ENCODE measurements around the gene SMAD6. TPM values are rescaled to one million over a fixed set of nuclear protein-coding genes. Genes with fewer than 3 reads are reported as not detected.
A peak's percentile ranks its signal among the peaks of the same experiment; 100 is the strongest.

Gene SMAD6
- total and polyA plus RNA-seq, 10 of the 15 experiments (the other 5 are each of a cell fraction or from before 2014, with no cell fraction given), result under 0.01 to 0.10 (median 0.03) TPM; not detected in 7

DNA sequence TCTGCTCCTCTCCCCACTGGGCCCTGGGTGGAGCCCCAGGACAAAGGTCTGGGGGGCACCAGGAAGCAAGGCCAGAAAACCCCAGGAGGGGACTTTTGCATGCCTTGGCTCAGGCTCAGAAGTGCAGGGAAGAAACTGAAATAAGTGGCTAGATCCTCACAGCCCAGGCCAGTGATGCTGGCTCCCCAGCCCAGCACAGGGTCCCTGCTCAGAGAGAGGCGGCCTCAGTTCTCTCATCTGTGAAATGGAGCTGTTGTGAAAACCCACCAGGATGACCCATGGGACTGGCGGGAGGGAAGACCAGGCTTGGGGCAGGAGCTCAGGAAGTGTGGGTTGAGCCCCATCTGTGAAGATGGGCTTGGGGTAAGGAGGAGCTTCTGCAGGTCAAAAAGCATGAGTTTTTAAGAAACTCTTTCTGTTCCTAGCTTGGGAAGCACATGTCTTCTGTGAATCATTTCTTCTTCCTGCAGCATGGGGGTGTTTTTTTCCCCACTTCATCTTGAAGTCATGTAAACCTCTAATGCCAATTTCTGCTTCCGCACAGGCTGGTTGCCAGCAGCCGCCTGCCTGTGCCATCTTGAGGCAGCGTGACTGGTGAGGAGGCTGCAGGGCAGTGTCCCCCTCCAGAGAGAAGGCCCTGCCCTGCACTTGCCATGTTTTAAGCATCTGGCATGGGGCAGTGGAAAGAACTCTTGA, 118.6 kb downstream of the SMAD6 start:
- BruUV-seq (replicated peaks), result no TSS peak
- no peak overlapping the region for H2AFZ ChIP-seq (ENCODE audit: control insufficient read depth, low read depth, low read length)
- ATAC-seq, result peak; percentile 37
- no peaks in the 10 kb centered on the region for H4K20me1 ChIP-seq (ENCODE audit: control insufficient read depth, insufficient read depth)
- DNase-seq (ENCODE audit: low read depth, low spot score), result no peak
- no peak overlapping the region for H3K4me2 ChIP-seq (ENCODE audit: control insufficient read depth, insufficient read depth)
- no peaks in the 10 kb centered on the region for H3K4me1 ChIP-seq (ENCODE audit: control insufficient read depth, insufficient read depth, low read length)
- ChIA-PET POLR2A (no interaction called here), RAD21 (ENCODE audit: unreplicated experiment) (interaction anchor here (0.7 kb wide), 1 partner anchor 31 kb away, joined by 3 read pairs; no protein-coding TSS in a partner anchor), SMC1A (ENCODE audit: uncharacterized antibody, unreplicated experiment) (no interaction called here), CTCF (interaction anchor here (0.7 to 1.3 kb wide), 2 partner anchors 11 to 31 kb away, joined by 3 to 4 read pairs; no protein-coding TSS in a partner anchor)
- H3K27me3 ChIP-seq (replicated peaks in 1 of 2; ENCODE audit: control insufficient read depth in 2 of 2, insufficient read depth in 2 of 2, low read length in 1 of 2), result no peaks in the 10 kb centered on the region
- H3K9ac ChIP-seq (ENCODE audit: control insufficient read depth, insufficient read depth, low read length), result no peak overlapping the region
- H3K9me3 ChIP-seq (replicated peaks; ENCODE audit: control insufficient read depth, insufficient read depth, low read length), result no peaks in the 10 kb centered on the region
- no peak for TF ChIP-seq HCFC1 (IDR thresholded peaks at IDR 0.05; ENCODE audit: low read length)
- TF ChIP-seq, protein P1, sequence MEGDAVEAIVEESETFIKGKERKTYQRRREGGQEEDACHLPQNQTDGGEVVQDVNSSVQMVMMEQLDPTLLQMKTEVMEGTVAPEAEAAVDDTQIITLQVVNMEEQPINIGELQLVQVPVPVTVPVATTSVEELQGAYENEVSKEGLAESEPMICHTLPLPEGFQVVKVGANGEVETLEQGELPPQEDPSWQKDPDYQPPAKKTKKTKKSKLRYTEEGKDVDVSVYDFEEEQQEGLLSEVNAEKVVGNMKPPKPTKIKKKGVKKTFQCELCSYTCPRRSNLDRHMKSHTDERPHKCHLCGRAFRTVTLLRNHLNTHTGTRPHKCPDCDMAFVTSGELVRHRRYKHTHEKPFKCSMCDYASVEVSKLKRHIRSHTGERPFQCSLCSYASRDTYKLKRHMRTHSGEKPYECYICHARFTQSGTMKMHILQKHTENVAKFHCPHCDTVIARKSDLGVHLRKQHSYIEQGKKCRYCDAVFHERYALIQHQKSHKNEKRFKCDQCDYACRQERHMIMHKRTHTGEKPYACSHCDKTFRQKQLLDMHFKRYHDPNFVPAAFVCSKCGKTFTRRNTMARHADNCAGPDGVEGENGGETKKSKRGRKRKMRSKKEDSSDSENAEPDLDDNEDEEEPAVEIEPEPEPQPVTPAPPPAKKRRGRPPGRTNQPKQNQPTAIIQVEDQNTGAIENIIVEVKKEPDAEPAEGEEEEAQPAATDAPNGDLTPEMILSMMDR (IDR thresholded peaks at IDR 0.05 in 2 of 3, conservative IDR thresholded peaks at IDR 0.05 in 1 of 3; ENCODE audit: control insufficient read depth in 2 of 3, extremely low read depth in 1 of 3, insufficient read depth in 1 of 3, low read depth in 3 of 3, low read length in 3 of 3), result peak in 1 of 3 experiments; percentile 13; a peak in 1 of 6 replicates
- no peaks in the 10 kb centered on the region for H3K79me2 ChIP-seq (ENCODE audit: control insufficient read depth, insufficient read depth, low read length)
- no peak for FAIRE-seq
- intact Hi-C loops (cut with micrococcal nuclease; ENCODE audit: unreplicated experiment) (no loop called here), in situ Hi-C loops (cut with MboI) (no loop called here)
- no peak overlapping the region for H3K27ac ChIP-seq (ENCODE audit: control insufficient read depth, insufficient read depth)
- no peak overlapping the region for H3K4me3 ChIP-seq
- WGBS (ENCODE audit: insufficient coverage, insufficient replicate concordance, low lambda C conversion rate, missing lambda C conversion rate), result 23% methylated on average over 5 of the region's 5 CpGs
- H3K36me3 ChIP-seq (ENCODE audit: control insufficient read depth in 2 of 2, insufficient read depth in 2 of 2, low read length in 1 of 2), result no peaks in the 10 kb centered on the region

DNA sequence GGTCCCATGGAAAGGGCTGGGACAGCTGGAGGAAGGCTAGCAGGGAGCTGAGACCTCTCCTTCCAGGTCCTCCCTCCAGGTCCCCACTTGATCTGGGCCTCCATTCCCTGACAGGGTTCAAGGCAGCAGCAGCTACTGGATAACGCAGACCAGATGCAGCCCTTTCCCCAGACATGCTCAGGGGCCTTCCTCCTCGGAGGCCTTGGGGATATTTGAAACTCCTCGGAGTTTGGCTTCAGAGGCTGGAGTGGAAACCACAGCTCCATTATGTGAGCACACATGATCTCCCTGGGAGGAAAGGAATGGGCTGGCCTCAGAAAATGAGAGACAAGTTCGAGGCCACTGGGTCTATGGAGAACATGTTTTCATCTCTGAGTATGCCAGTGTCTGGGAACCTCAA, 119.3 kb downstream of the SMAD6 start:
- in situ Hi-C loops (cut with MboI), result no loop called here
- WGBS (ENCODE audit: insufficient coverage, insufficient replicate concordance, low lambda C conversion rate, missing lambda C conversion rate), result 10% methylated on average over 4 of the region's 4 CpGs
- no peaks in the 10 kb centered on the region for H3K36me3 ChIP-seq (ENCODE audit: control insufficient read depth in 2 of 2, insufficient read depth in 2 of 2, low read length in 1 of 2)
- DNase-seq (ENCODE audit: low read depth, low spot score), result no peak
- H3K9ac ChIP-seq (ENCODE audit: control insufficient read depth, insufficient read depth, low read length), result no peak overlapping the region
- H3K4me1 ChIP-seq (ENCODE audit: control insufficient read depth, insufficient read depth, low read length), result no peaks in the 10 kb centered on the region
- ATAC-seq, result no peak
- H3K9me3 ChIP-seq (replicated peaks; ENCODE audit: control insufficient read depth, insufficient read depth, low read length), result no peaks in the 10 kb centered on the region
- FAIRE-seq, result no peak
- intact Hi-C loops (cut with micrococcal nuclease; ENCODE audit: unreplicated experiment), result no loop called here
- H3K4me2 ChIP-seq (ENCODE audit: control insufficient read depth, insufficient read depth), result no peak overlapping the region
- no peaks in the 10 kb centered on the region; a peak in 1 of 4 replicates for H3K27me3 ChIP-seq (replicated peaks in 1 of 2; ENCODE audit: control insufficient read depth in 2 of 2, insufficient read depth in 2 of 2, low read length in 1 of 2)
- TF ChIP-seq SUZ12 (IDR thresholded peaks at IDR 0.05; ENCODE audit: unreplicated experiment) (no peak), NFYB (IDR thresholded peaks at IDR 0.05; ENCODE audit: insufficient read depth, low read depth, low read length) (no peak), EP300 (IDR thresholded peaks at IDR 0.05; ENCODE audit: borderline replicate concordance in 1 of 2, control insufficient read depth in 1 of 2, low read depth in 2 of 2, low read length in 2 of 2) (no peak), BRCA1 (IDR thresholded peaks at IDR 0.05; ENCODE audit: low read depth, low read length) (no peak), SPI1 (IDR thresholded peaks at IDR 0.05; ENCODE audit: borderline replicate concordance, insufficient read depth, low read depth, low read length) (no peak), IKZF2 (IDR thresholded peaks at IDR 0.05) (no peak), KLF5 (IDR thresholded peaks at IDR 0.05; ENCODE audit: partially characterized antibody) (no peak)
- TF ChIP-seq, protein P2, sequence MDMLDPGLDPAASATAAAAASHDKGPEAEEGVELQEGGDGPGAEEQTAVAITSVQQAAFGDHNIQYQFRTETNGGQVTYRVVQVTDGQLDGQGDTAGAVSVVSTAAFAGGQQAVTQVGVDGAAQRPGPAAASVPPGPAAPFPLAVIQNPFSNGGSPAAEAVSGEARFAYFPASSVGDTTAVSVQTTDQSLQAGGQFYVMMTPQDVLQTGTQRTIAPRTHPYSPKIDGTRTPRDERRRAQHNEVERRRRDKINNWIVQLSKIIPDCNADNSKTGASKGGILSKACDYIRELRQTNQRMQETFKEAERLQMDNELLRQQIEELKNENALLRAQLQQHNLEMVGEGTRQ (IDR thresholded peaks at IDR 0.05; ENCODE audit: borderline replicate concordance, low read depth, low read length), result no peak
- BruUV-seq (replicated peaks), result no TSS peak
- no peak overlapping the region for H2AFZ ChIP-seq (ENCODE audit: control insufficient read depth, low read depth, low read length)
- RAD21 ChIA-PET (ENCODE audit: unreplicated experiment), result no interaction called here
- no peaks in the 10 kb centered on the region for H3K79me2 ChIP-seq (ENCODE audit: control insufficient read depth, insufficient read depth, low read length)
- no peak overlapping the region for H3K27ac ChIP-seq (ENCODE audit: control insufficient read depth, insufficient read depth)
- POLR2A ChIA-PET, result no interaction called here
- CTCF ChIA-PET, result interaction anchor here (0.7 to 1.3 kb wide), 2 partner anchors 11 to 30 kb away, joined by 3 to 4 read pairs; no protein-coding TSS in a partner anchor
- H4K20me1 ChIP-seq (ENCODE audit: control insufficient read depth, insufficient read depth), result no peaks in the 10 kb centered on the region
- H3K4me3 ChIP-seq, result no peak overlapping the region
- SMC1A ChIA-PET (ENCODE audit: uncharacterized antibody, unreplicated experiment), result no interaction called here

Data from GM12878 (cell line).